HG03432 (cell line): ENCODE results near the gene GPRC5B.

Experiments
- ATAC-seq: cut with Tn5 transposase; IDR thresholded peaks from one replicate; pipeline ENCODE4 v1.9.1; 2021; ENCODE audit warnings: mild to moderate bottlenecking, moderate library complexity; ENCODE audit not compliant: unreplicated experiment

Gene GPRC5B

DNA sequence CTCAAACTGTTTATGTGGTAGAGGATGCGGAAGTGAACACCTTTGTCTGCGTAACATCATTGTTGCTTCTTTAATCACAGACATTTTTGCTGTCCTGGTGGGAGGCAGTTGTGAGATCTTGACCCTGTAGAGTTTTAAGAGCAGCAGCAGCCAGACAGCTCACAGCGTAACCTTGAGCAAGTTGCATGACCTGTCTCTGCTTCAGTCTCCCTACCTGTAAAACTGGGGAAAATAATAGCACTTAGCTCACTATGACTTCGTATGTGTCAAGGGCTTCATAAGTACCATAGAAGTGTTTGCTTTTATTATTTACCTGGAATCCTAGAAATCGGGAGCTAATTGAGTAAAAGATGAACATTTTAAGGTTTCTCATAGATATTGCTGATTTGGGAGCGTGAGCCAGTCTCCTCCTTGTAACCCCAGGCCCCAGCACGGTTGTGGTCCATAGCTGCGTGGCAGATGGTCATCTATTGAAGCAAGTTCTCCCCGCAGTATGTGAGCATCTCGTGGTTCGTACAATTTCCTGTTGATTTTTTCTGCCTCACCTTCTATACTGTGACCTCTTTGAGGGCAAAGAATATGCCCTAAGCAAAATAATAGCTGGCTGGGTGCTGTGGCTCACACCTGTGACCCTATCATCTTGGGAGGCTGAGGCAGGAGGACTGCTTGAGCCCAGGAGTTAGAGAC lies 34.4 kb downstream of the GPRC5B start:
- no peak for ATAC-seq

DNA sequence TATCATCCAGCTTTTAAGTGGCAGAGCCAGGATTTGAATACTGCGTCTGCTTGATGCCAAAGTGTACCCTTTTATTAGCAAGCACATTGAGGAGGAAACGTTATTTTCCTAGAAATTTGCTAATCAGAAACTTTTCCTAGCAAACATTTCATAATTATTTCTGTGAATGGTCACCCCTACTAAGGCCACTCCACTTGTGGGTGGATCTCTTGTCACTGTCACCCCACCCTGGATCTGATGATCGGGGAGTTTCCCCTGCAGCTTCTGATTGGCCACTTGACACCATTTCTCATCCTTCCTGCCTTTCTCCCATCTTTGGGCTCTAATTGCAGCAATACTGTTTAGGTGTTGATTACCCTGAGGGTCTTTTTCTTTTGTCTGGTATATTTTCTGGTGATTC lies 35.9 kb downstream of the GPRC5B start:
- ATAC-seq: no peak

GRCh38 chr16:19846436-19846835 lies 38.2 kb downstream of the GPRC5B start:
- ATAC-seq: no peak

DNA sequence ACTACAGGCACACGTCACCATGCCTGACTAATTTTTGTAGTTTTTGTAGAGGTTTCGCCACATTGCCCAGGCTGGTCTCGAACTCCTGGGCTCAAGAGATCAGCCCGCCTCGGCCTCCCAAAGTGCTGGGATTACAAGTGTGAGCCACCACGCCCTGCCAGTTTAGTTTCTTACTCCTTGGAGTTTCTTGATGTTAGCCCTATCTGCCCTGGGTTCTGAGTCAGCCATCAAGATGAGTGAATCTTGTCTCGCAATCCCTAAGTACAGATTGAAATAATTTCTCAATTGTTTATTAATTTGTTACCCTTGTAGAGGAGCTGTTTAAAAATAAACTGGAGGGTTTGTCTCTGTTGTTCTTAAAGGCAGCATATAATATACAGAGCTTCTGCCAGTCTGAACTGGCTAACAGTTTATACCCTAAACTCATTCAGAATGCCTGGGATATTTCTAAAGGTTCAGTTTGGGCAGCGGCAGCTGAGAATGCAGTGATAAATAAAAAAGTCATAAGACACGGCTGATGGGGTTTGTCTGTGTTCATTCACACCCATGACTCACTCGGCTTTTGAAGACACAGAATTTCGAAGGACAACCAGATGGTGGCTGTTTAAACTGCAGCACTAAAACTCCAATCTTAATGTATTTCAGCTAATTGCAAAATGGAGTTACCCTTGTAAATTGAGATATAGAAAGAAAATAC lies 39.6 kb downstream of the GPRC5B start:
- no peak for ATAC-seq

DNA sequence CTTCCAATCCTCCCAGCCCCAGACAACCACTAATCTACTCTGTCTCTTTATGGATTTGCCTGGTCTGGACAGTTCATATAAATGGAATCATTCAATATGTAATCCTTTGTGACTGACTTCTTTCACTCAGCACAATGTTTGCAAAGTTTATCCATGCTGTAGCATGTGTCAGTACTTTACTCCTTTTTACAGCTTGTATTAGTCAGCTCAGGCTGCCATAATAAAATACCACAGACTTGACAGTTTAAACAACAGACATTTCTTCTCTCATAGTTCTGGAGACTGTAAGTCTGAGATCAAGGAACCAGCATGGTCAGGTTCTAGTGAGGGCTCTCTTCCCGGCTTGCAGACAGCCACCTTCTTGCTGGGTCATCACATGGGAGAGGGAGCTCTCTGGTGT lies 41.3 kb downstream of the GPRC5B start:
- no peak for ATAC-seq

- ATAC-seq: no peak
Observed at GRCh38 chr16:19842426-19843157, 42.1 kb downstream of the GPRC5B start.

GRCh38 chr16:19841184-19841583 lies 43.5 kb downstream of the GPRC5B start:
- ATAC-seq: no peak

- ATAC-seq: no peak
Observed at GRCh38 chr16:19840524-19841110, 44.0 kb downstream of the GPRC5B start.

DNA sequence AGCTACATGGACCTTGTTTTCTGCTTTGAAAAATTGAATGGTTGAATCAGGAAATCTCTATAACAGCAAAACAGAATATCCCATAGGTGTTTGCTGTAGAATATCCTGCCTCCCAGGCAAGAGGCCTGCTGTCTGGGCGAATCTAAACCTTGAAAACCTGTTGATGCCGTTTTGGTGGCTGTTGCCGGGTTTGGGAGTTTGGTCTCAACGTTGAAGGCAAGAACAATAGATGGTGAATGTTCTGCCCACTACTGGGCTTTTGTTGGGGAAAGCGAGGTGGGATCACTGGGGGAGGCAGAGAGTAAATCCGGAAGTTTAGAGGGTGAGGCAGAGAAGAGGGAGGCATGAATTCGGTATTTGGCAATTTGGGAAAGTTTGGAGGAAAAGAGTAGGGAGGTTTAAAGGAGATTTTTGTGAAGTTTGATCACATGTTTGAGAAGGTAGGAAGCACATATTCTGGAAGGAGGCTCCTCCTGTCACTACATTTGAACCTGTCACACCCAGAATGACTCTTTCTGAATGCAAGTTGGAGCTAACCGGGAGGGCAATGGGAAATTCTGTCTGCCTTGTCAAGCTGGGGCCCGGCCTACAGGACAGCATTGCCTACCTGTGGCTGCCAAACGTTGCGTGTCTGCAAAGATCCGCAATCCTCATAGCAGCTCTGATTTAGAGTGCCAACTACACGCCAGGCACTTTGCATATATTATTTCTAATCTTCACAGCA lies 46.5 kb downstream of the GPRC5B start:
- ATAC-seq: no peak

DNA sequence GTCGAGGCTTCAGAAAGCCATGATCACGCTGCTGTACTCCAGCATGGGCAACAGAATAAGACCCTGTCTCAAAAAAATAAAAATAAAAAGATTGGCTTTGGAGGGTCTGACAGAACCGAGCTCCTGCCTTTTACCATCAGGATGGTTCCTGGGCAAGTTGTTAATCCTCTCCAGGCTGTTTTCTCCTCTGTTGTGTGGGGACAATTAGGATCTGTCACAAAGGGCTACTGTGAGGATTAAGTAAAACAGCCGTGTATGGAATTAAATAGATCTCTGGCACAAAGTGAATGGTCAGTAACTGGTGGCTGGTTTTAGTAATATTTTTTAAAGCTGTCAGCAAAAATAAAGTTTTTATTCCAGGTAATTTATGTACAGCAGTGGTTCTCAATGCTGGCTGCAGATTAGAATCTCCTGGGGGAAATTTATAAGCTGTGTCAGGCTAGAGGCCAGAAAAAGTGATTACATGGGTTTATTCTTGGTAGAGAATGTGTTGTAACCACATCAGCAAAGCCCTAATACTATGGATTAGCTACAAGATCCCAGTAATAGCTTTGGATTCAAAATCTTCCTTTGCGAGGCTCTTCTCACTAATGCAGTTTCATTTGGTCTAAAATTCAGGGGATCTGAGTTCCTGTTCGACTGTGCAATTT lies 47.2 kb downstream of the GPRC5B start:
- no peak for ATAC-seq

DNA sequence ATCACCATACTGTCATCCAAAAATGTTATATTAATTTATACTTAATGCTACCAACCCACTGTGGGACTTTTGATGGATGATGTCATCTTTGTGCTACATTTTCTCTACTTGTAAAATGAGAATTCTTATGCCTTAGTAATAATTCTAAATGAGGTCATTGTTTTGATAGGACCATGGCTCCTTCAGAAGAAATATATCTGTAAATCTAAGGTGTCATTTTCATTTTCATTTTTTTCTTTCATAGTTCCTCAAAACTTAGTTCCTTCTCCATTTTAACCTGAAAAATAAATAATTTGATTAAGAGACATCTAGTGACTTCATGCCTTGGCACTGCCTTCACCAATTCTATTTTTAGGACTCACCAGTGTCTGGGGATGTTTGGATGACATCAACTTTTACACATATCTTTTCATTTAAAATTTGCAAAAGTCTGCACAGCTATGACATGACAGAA lies 48.7 kb downstream of the GPRC5B start:
- no peak for ATAC-seq

GRCh38 chr16:19835196-19835595 lies 49.5 kb downstream of the GPRC5B start:
- no peak for ATAC-seq

GRCh38 chr16:19833581-19833980 lies 51.1 kb downstream of the GPRC5B start:
- ATAC-seq: no peak

DNA sequence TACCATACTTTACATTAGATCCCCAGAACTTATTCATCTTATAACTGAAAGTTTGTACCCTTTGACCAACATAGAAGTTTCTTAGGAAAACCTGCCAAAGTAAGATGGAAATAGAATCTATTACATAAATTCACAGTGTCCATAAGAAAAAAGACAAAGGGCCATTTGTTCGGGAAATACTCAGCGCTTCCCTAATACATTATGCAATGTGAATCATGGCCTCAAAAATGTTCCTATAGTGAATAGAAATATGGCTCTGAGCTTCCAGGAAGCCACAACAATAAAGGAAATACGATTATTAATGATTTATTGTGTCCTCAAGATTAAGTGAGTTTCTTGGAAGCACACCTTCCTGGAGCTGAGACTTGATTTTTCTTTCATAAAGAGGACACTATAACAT lies 51.5 kb downstream of the GPRC5B start:
- no peak for ATAC-seq

GRCh38 chr16:19831678-19832077 lies 53.0 kb downstream of the GPRC5B start:
- no peak for ATAC-seq

GRCh38 chr16:19830902-19831560 lies 53.6 kb downstream of the GPRC5B start:
- ATAC-seq: no peak

DNA sequence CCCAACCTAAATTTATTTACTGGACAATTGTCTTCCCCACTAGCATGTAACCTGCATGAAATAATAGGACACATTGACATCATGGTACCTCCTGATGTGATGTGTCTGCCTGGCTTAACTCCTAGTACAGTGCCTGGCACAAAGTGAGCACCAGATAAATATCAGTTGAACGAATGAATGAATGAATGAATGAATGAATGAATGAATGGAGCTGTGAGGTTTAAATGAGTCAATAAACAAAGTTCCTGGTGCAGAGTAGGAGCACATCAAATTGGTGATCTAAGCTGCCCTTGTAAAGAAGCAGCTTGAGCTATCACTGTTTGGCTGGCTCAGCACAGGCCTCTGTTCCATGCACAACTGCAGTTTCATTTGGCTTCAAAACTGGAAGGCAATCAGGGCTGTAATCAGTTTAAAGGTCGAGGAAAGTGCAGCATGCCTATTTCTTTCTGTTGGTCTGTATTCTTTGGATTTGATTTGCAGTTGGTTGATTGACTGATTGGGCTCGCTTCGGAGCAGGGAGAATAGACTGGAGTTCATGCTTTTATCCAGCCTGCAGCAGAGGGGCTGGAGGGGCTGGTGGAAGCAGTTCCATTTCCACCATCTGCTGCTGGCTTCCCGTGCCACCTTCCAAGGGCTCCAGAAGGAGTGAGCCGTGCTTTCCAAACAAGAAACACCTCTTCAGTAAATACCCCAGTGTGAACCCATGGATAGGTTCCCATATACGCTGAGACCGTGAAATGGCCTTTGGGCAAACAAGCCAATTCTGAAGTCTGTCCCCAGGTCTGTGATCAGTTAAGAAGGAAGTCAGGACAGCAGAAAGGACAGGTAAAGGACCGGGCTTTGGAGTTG lies 54.6 kb downstream of the GPRC5B start:
- ATAC-seq: no peak

DNA sequence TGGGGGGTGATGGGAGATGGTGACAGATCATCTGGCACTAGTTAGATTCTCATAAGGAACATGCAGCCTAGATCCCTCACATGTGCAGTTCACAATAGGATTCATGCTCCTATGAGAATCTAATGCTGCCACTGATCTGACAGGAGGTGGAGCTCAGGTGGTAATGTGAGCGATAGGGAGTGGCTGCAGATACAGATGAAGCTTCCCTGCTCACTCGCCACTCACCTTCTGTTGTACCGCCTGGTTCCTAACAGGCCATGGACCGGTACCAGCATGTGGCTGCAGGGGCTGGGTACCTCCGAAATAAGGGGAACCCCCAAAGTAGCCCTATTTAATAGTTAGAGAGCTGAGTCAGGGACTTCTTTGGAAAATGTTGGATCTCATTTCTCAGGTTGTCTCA lies 60.4 kb downstream of the GPRC5B start:
- ATAC-seq: no peak

DNA sequence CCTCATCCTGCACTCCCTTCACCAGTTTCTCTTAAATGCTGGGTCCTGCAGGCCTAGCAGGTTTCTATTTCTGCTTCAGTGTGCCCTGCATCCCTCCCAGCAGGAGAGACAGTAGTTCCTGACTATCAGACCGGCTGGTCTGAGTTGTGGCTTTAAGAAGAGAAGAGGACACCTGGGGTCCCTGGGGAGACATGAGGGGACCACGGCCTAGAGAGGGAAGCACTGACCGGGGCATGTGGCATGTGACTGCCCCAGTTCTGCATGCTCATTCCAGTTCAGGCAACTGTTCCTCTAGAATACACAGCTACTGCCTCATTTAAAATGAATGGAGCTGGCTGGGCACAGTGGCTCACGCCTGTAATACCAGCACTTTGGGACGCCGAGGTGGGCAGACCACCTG lies 61.3 kb downstream of the GPRC5B start:
- no peak for ATAC-seq
